H7 (cell line): Measurements from ENCODE around the gene AKT3. TPM values are rescaled to one million over a fixed set of nuclear protein-coding genes. Genes with fewer than 3 reads are reported as not detected.

Experiments used
- DNase-seq: peaks from one replicate; pipeline ENCODE4 v3.0.0; 2012
- H3K27me3 ChIP-seq: 2 replicates; pipeline ENCODE4 v1.6.0; 2011; ENCODE audit warnings: mild to moderate bottlenecking, low read length; ENCODE audit not compliant: control insufficient read depth, insufficient read depth
- H3K36me3 ChIP-seq: replicated peaks from 2 replicates; pipeline ENCODE4 v1.5.1; 2011; ENCODE audit warnings: low read length; ENCODE audit not compliant: control insufficient read depth, insufficient read depth
- H3K4me3 ChIP-seq: 2 replicates; pipeline ENCODE4 v1.5.1; 2011; ENCODE audit warnings: low read depth, mild to moderate bottlenecking, control low read depth, low read length, moderate library complexity; ENCODE audit not compliant: insufficient read depth
- total RNA-seq: library from RNA; depleted of rRNA; stranded (reverse); fragments of >200 nt; shearing (Covaris generic); gene quantifications from 2 replicates; pipeline ENCODE4 v1.2.3, GENCODE V29; 2014

Gene AKT3
- total RNA-seq, 1 experiment from 2014 or later: 15.0 TPM

- H3K4me3 ChIP-seq: peak overlapping the region; percentile 51; the same call in 1 of the 2 replicates
- H3K27me3 ChIP-seq: no peaks in the 10 kb centered on the region; the same call in 1 of the 2 replicates
- peaks cover 2% of the 10 kb centered on the region; the same call in 1 of the 2 replicates for H3K36me3 ChIP-seq
- peak; percentile 37 for DNase-seq
Observed at GRCh38 chr1:243488459-243489157, 361.4 kb downstream of the AKT3 start.

GRCh38 chr1:243487649-243488227 lies 362.3 kb downstream of the AKT3 start:
- H3K36me3 ChIP-seq: peaks cover 2% of the 10 kb centered on the region; the same call in 1 of the 2 replicates
- peak overlapping the region; percentile 51 for H3K4me3 ChIP-seq
- peaks cover 2% of the 10 kb centered on the region; the same call in 1 of the 2 replicates for H3K27me3 ChIP-seq
- DNase-seq: peak; percentile 91

- H3K36me3 ChIP-seq: peaks cover 2% of the 10 kb centered on the region; the same call in 1 of the 2 replicates
- peaks cover 8% of the 10 kb centered on the region; the same call in 1 of the 2 replicates for H3K27me3 ChIP-seq
- DNase-seq: peak; percentile 51
- H3K4me3 ChIP-seq: no peak overlapping the region
Observed at GRCh38 chr1:243487036-243487648, 362.9 kb downstream of the AKT3 start.

- Histone ChIP-seq H3K4me3 (no peak overlapping the region), H3K36me3 (no peaks in the 10 kb centered on the region), H3K27me3 (peaks cover 11% of the 10 kb centered on the region; the same call in 1 of the 2 replicates)
- no peak for DNase-seq
Observed at GRCh38 chr1:243483952-243484351, 366.1 kb downstream of the AKT3 start.

GRCh38 chr1:243483071-243483771 lies 366.8 kb downstream of the AKT3 start:
- peak; percentile 86 for DNase-seq
- H3K36me3 ChIP-seq: no peaks in the 10 kb centered on the region
- peaks cover 11% of the 10 kb centered on the region; the same call in 1 of the 2 replicates for H3K27me3 ChIP-seq
- H3K4me3 ChIP-seq: peak overlapping the region; percentile 53

- Histone ChIP-seq H3K4me3 (peak overlapping the region; percentile 53), H3K27me3 (peaks cover 11% of the 10 kb centered on the region; the same call in 1 of the 2 replicates), H3K36me3 (no peaks in the 10 kb centered on the region)
- DNase-seq: peak; percentile 68
Observed at GRCh38 chr1:243482141-243483022, 367.7 kb downstream of the AKT3 start.

- Histone ChIP-seq H3K4me3 (no peak overlapping the region), H3K36me3 (no peaks in the 10 kb centered on the region), H3K27me3 (peaks cover 11% of the 10 kb centered on the region; the same call in 1 of the 2 replicates)
- DNase-seq: no peak
Observed at GRCh38 chr1:243481101-243481500, 368.9 kb downstream of the AKT3 start.

- no peaks in the 10 kb centered on the region for H3K36me3 ChIP-seq
- no peak overlapping the region for H3K4me3 ChIP-seq
- DNase-seq: no peak
- H3K27me3 ChIP-seq: peaks cover 11% of the 10 kb centered on the region; the same call in 1 of the 2 replicates
Observed at GRCh38 chr1:243477731-243478290, 372.2 kb downstream of the AKT3 start.

- DNase-seq: peak; percentile 85
- no peak overlapping the region for H3K4me3 ChIP-seq
- H3K36me3 ChIP-seq: no peaks in the 10 kb centered on the region
- peaks cover 2% of the 10 kb centered on the region; the same call in 1 of the 2 replicates for H3K27me3 ChIP-seq
Observed at GRCh38 chr1:243475966-243476365, 374.1 kb downstream of the AKT3 start.

- no peak overlapping the region for H3K4me3 ChIP-seq
- peak; percentile 55 for DNase-seq
- H3K27me3 ChIP-seq: peaks cover 2% of the 10 kb centered on the region; the same call in 1 of the 2 replicates
- H3K36me3 ChIP-seq: no peaks in the 10 kb centered on the region
Observed at GRCh38 chr1:243474906-243475305, 375.1 kb downstream of the AKT3 start.

GRCh38 chr1:243474136-243474881 lies 375.7 kb downstream of the AKT3 start:
- Histone ChIP-seq H3K36me3 (no peaks in the 10 kb centered on the region), H3K4me3 (no peak overlapping the region), H3K27me3 (peaks cover 2% of the 10 kb centered on the region; the same call in 1 of the 2 replicates)
- peak; percentile 86 for DNase-seq

- no peaks in the 10 kb centered on the region for H3K36me3 ChIP-seq
- H3K4me3 ChIP-seq: no peak overlapping the region
- peaks cover 2% of the 10 kb centered on the region; the same call in 1 of the 2 replicates for H3K27me3 ChIP-seq
- peak; percentile 24 for DNase-seq
Observed at GRCh38 chr1:243473227-243474135, 376.6 kb downstream of the AKT3 start.
